Lung microvascular endothelial cell (primary cell): ENCODE data around the gene SBK2. TPM values are rescaled to one million over a fixed set of nuclear protein-coding genes. Genes with fewer than 3 reads are reported as not detected.
"Not testable (repeated sequence)": the region's sequence is repeated elsewhere in the genome, so short reads cannot be mapped to it uniquely, and the experiment has no call there.

Experiments
- DNase-seq, 2 donors: peaks; one replicate each; pipeline versions ENCODE4 v3.0.0 to v3.0.0-alpha.2; 2010; ENCODE audit warnings: low read depth in 2 of 2
- total RNA-seq: library from RNA; depleted of rRNA; stranded (reverse); fragments of >200 nt; gene quantifications from 2 replicates; pipeline ENCODE4 v1.2.1, GENCODE V29; 2014

The SBK2 gene
- total RNA-seq, 1 donor from 2014 or later: not detected

- no peak for DNase-seq
Measured at GRCh38 chr19:55535965-55536350, 975 bp downstream of the SBK2 start.

GRCh38 chr19:55535173-55535964, 1.6 kb downstream of the SBK2 start:
- no peak for DNase-seq

GRCh38 chr19:55534280-55534679, 2.7 kb downstream of the SBK2 start:
- DNase-seq: not testable (repeated sequence)

GRCh38 chr19:55530996-55531395, 5.9 kb downstream of the SBK2 start:
- DNase-seq: no peak

DNA sequence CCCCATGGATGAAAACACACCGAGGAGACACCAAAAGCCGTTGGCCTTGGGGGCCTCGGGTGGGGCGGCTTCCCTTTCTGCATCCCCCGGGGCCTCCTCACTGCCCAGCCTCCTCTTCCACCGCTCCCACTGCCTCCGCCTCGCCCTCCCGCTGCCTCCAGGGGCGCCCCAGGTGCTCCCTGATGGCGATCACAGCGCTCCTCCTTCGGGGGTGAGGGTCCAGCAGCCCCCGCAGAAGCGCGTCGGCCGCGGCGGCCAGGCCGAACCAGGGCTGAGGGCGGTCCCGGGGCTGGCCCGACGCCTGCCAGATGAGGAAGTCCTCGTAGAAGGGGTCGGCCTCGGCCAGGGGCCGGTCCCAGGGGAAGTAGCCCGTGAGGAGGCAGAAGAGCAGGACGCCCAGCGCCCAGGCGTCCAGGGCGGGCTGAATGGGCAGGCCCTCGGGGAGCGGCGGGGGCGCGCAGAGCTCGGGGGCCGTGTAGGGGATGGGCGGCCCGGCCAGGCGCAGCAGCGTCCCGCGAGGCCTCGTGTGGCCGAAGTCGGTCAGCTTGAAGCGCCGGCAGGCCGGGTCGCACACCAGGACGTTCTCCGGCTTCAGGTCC, 7.2 kb downstream of the SBK2 start:
- no peak for DNase-seq

DNA sequence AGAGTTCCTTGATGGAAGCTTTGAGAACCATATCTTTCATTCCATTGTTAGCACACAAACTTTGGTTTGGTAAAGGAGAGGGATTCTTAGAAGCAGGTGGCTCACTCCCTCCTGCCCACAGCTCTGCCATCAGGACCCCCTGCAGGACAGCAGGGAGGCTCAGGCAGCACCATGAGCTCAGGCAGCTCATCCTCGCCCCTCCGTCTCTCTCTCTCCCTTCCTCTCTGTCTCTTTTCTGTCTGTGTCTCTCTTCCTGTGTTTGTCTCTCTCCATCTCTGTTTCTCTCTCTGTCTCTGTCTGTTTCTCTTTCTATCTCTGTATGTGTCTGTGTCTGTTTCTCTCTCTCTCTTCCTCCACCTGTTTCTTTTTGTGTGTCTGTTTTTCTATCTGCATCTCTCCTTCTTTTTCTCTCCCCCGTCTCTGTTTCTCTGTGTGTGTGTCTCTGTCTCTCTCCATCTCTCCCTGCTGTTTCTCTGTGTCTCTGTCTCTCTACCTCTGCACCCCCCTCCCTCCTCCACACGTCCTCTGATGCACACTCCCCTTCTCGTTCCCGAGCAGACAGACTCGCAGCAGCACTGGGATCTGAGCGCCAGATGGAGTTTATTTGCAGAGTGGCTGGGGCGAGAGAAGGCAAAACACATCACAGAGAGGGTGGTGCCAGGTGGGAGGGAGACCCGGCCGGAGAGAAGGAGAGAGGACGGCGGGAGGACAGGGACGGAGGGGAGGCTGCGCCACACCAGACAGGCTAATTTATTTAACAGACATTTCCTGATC, 8.7 kb downstream of the SBK2 start:
- peak in 1 of 2 donors; percentile 23 for DNase-seq

- DNase-seq: no peak
Measured at GRCh38 chr19:55527197-55528029, 9.5 kb downstream of the SBK2 start.

DNA sequence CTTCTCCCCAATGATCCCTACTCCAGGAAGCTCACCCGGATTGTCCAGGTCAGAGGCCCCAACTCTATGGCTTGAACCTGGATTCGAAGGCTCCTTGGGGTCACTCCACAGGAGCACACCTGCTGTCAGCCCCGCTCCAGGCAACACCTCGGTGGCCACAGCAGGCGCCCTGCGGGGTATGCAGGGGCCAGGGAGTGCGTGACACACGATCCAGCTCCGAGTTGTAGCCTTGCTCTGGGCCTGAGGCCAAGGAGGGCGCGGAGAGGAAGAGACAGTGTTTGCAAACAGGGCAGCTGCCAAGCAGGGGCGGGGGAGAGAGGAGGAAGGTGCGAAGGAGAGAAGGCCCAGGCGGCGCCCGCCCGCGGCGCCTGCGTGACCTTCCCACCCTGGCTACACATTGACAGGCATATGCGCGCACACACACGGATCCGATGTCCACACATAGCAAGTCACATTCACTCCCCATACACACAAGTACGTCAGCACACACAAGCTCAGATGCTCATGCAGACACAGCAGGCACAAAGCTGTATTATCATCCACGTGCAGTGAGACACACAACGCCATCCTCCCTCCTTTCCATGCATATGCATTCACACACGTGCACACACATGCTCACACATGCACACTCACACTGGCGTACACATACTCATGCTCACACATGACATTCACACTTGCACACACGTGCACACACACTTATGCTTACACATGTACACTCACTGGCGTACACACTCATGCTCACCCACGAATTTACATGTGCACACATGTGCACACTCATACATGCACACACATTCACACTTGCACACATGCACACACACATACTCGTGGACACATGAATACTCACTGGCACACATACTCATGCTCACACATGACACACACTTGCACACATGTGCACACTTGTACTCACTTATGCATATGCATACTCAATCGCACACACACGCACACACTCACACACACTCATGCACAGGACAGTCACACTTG, 10.4 kb downstream of the SBK2 start:
- DNase-seq: peak; percentile 53 to 77

DNA sequence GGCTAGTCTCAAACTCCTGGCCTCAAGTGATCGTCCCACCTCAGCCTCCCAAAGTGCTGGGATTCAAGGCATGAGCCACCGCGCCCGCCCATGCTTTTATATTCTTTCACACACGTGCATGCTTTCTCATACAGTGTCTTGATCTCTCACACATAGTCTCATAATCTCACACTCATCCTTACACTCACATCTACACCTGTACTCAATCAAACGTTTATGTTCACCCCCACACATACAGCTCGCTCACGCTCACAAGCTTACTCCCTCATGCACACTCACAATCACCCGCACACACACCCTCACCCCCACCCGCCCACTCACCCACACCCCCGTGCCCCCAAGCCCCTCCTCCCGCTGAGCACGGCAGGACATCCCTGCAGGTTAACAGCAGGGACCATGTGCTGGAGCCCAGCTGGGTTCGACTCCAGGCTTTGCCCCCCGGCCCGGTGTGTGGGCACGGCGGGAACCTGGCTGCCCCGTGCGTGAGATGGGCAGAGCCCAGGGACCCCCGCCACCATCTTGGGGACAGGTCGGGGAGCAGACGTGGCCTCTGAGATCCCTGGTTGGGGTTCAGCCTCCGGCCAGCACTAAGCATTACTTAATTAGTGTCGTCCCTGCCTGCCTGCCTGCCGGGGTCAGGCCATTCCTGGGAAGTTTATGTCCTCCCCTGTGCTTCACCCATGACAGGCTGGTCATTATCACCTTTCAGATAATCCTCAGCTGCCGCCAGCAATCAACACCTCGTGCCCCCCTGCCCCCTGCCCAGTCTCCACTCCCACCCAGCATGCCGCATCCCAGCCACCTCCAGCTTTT, 11.4 kb downstream of the SBK2 start:
- DNase-seq: no peak

DNA sequence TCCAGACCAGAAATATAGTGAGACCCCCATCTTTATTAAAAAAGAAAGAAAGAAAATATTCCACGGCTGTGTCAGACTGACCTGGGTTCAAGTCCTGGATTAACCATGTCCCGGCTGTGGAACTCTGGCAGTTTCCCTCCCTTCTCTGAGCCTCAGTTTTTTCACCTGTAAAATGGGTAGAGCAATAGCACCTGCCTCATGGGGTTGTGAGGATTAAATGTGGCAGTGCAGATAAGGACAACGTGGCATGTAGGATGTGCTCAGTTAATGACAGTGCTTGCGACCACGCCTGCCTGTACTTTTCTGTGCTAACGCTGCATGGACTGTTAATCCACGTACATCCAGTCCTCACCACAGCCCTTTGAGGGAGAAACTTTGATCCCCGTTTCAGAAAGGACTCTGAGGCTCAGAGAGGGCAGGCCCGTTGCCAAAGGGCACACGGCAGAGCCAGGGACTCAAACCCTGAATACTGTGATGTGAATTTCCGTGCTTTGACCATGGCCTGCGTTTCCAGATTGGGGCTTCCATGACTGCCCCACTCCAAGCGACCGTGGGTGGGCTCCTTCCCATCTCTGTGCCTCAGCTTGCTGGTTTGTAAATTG, 16.1 kb downstream of the SBK2 start:
- no peak for DNase-seq

DNA sequence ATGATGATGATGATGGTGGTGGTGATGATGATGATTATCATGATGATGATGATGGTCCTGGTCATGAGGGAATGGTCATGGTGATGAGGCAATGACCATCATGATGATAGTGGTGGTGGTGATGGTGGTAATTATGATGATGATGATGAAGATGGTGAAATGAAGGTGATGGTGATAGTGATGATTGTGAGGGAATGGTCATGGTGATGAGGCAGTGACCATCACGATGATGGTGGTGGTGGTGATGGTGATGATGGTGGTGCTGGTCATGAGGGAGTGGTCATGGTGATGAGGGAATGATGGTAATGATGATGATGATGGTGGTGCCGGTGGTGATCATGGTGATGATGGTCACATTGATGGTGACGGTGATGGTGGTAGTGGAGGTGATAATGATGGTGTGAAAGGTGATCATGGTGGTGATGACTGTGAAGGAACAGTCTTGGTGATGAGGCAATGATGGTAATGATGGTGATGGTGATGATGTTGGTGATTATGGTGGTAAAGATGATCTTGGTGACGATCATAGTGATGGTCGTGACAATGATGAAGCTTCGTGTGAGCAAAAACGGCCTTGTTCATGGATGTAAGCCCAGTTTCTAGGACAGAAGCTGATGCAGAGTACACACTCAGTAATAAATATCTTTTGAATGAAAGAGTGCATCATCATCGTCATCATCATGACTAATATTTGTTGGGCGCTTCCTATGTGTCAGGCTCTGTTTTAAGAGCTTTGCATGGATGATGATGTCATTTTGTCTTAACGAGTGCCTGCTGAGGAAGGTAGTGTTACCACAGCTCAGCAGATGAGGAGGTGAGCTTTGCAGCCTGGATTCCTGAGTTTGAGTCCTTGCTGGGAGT, 17.3 kb downstream of the SBK2 start:
- DNase-seq: peak in 1 of 2 donors; percentile 77

GRCh38 chr19:55516878-55517620, 19.9 kb downstream of the SBK2 start:
- peak; percentile 94 to 95 for DNase-seq

DNA sequence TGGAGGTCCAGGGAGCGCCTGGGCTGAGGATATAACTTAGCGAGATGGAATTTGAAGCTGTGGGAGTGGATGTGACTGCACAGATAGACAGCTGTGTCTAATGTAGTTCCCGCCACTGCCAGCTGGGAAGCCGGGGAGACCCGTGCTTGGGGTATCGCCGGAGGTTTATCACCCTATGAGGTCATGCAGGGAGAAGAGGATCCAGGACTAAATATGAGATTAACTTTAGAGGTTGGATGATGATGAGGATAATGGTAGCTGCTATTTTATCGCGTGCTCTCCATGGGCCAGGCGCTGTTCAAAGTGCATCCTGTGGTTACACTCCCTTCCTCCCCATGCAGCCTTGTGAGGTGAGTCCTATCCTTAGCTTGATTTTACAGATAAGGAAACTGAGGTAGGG, 28.8 kb downstream of the SBK2 start:
- no peak for DNase-seq

- no peak for DNase-seq
Measured at GRCh38 chr19:55504981-55505380, 32.0 kb downstream of the SBK2 start.

DNA sequence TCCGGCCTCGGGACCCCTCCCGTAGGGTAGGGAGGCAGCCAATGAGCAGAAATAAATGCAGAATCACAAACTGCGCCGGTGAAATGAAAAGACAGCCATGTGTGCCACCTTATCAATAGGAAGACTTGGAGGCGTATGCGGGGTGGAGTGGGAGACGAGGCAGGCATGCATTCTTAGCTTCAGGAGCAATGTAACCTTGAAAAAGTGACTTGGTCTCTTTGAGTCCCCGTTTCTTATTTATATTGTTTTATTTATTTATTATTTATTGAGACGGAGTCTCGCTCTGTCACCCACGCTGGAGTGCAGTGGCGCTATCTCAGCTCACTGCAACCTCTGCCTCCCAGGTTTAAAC, 32.7 kb downstream of the SBK2 start:
- no peak for DNase-seq

- DNase-seq: peak; percentile 92 to 96
Measured at GRCh38 chr19:55503502-55504251, 33.3 kb downstream of the SBK2 start.

DNA sequence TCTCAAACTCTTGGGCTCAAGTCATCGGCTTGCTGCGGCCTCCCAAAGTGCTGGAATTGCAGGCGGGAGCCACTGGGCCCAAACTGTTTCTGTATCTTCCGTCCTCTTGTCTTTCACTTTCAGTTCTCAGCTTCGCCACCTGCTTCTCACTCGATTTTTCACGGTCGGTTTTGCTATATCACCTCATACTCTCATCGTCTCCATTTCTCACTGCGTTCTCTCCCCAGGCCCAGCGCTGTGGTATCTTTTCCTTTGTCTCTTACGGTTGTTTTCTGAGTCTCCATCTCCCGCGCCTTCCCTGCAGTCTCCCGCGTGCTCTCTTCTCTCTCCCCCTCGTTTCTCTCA, 33.8 kb downstream of the SBK2 start:
- no peak for DNase-seq
